HPDE6-E6E7 (cell line): ENCODE results near the gene FRMD4A.
A peak's percentile ranks its signal among the peaks of the same experiment; 100 is the strongest.

Experiments
- DNase-seq: peaks from one replicate; pipeline ENCODE4 v3.0.0; 2011; ENCODE audit warnings: missing footprints; ENCODE audit errors: extremely low spot score

The FRMD4A gene

DNA sequence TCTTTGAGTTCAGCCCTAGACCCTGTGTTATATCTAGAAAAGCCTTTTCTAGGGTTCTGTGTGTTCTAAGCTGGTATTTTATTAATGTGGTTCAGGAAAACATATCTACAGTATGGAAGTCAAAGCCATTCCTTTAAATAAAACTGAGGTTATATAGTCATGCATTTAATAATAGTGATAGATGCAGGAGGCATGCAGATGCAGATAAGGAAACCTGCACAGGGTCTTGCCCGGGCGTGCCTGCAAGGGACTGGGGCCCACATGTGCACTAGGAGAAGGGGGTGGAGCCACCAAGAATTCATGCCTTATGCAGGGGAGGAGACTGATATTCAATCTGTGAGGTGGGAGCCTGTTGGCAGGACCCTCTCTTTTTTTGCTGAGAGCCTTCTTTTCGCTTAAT is 572.4 kb downstream of the FRMD4A start:
- peak; percentile 32 for DNase-seq

DNA sequence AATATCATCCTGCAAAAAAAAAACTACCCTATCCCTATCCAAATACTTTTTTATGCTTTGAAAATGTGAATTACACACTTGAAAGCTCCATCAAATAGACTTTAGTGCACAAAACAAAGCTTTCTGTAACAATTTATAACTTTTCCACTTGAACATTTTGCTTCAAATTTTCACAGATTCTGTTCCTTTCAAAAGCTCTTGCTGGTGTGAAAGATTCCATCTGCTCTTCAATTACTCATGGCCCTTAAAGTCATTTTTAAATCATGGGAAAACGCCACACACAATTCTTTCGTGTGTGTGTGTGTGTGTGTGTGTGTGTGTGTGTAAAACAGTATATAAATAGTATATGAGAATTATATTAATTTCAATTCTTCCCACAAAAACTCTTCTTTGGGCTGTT is 576.4 kb downstream of the FRMD4A start:
- no peak for DNase-seq

DNA sequence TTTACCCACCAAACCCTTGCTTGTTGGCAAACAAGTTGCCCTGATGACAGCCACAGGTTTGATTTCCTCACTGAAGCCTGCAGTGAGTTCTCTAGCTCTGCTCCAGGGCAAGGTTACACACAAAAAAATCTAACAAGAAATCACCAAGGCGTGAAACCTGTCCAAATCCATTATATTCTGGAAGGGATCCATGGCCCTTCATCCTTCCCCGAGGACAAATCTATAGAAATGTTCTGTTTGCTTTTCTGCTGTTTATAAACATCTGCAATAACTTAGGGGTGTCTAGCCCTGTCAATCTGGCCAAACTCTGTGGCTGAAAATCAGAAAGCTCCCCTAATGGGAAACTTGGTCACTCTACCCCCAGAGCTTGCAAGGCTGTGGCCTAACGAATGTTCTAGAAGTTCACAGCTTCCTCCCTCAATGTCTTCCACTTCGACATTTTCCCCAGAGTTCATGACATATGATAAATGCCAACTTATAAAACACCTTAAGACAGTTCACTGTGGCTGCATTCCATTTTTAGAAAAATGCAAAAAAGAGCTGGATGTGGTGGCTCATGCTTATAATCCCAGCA is 579.4 kb downstream of the FRMD4A start:
- no peak for DNase-seq

DNA sequence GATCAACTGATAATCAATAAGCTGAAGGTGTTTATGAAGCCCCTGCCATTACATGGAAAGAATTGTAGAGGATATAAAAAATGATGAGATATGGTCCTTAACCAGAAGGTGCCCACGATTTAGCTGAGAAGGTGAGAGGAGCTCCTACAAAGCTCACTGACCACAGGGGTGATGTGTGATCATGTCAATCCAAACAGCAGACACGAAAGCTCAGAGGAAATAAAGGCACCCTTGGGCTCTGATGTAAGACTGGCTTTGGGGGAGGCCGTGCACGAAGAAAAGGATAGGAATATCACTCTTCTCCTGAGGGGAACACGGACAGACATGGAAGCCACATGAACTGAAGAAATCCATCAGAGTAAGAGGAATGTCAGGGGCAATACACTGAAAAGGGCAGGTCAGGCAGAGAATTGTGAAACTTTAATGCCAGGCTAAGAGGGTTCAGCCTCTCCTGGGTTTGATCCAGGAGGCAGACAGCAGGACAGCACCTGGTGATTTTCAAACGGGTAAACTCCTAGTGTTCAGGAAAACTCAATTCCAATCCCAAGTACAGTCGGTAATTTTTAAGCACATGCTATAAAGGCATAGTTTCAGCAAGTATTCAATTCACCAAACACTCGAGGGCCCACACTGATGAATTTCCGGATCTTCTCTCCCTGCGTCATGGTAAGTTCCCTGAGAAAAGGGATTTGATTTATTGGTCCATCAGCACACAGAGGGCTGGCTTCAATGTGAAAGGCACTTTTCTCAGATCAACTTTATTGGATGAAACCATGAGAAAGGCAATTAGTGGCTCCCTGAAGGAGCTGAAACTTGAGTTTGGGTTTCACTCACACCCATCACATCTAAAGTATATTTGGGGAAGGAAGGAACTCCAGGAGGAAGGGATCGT is 580.2 kb downstream of the FRMD4A start:
- no peak for DNase-seq

DNA sequence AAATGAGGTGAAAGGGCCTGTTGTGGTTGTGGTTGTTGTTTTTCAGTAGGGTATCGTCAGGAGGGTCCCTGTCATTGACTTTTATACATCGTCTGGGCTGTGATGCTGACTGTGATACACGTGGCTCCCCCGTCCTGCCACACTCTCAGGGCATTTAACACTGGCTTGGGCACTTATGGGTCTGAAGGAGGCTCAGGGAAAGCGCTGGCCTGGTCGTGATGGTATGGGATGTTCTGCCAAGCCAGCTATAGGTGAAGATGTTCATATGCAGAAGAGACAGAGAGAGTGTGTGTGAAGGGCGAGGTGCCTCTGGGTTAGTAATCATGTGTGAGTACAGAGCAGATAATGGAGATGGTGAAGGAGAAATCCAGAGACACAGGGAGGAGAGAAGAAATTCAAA is 585.5 kb downstream of the FRMD4A start:
- no peak for DNase-seq

DNA sequence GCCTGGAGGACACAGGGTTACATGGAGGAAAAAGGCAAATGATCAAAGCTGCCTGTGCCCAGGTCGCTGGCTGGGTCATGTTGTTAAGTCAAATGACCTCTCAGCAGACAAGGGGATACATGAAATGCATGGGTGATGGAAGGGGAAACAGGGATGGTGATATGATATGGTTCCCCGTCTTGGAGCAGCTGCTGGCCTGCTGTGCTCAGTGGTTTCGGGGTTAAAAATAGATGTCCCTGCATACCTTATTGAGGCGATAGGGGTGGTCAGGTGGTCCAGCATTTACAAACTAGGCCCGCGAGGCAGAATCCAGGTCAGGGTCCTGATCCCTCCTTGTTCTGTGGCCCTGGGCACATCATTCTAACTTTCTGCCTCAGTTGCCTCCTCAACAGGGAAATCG is 586.8 kb downstream of the FRMD4A start:
- no peak for DNase-seq

DNA sequence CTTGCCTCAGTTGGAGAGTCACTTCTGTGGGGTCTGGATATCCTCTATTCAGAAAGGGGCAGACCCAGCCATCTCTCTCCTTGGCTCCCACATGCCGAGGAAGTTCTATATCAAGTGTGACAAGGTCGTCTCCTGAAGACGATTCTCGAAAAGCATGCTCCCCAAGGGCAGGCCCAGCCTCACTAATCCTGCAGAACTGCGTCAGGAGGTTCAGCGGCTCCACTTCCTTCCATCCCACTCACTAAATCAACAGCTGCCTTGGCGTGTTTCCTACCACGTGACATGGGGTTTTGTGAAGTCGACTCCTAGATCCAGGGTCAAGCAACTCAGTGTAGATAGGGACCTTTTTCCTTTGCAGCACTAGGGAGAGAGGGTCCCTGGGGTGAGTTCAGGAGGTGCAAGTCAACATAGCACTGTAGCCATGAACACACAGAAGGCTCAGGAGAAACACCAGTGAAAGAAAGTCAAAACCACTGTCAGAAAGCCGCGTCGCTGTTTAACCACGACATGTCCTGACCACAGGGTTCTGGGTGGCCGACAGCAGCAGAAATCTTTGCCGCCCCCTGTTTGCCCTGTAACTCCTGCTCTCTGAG is 587.5 kb downstream of the FRMD4A start:
- no peak for DNase-seq

DNA sequence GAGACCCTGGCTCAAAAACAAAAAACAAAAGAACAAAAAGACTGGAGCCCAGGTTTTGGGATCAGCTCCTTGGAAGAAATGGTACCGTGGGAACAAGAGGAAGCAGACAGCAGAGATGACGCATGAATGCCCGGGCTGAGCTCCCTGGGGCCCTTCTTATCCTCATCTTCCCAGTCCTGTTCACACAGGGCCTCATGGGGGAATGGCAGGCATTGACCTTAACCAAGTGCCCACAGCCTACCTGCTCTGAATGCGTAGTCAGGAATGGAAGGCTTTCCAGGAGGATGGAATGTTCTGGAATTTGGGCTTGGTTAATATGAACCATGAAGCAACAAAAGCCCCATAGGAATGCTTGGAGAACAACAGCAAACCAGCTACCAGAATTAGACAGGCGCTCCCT is 589.3 kb downstream of the FRMD4A start:
- DNase-seq = no peak

DNA sequence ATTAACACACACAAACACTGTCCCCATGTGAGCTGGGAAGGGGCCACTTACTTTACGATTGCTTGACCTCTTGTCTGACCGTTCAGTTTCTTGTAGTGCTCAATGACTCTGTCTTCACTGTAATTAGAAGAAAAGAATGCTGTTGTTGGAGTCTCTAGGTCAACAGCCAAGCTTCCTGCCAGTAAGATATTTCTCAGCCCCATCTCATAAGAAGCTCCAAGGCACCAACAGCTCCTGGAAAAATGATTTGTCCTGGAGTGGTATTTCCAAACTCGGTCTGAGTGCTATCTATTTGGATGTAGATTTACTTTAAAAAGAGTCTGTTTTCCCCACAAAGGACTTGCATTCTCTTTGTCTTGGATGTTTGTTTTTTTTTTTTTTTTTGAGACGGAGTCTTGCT is 590.3 kb downstream of the FRMD4A start:
- no peak for DNase-seq

DNA sequence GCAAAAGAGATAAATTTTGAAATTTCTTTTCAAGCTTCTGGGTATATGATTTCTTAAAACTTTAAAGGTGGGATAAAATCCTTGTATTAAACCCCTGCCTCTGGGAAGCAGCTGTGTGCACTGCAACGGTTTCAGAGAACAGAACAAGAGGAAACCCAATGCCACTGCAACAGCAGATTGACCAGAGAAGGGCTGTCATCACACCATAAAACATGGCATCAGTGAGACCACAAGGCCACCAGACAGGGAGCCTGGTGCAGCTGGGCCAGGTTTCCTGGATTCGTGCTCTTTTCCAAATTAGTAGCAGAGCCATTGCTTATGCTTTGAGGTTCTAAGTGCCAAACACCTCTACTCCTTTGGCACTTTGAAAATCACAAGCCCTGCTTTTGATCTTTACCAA is 591.5 kb downstream of the FRMD4A start:
- DNase-seq = no peak

DNA sequence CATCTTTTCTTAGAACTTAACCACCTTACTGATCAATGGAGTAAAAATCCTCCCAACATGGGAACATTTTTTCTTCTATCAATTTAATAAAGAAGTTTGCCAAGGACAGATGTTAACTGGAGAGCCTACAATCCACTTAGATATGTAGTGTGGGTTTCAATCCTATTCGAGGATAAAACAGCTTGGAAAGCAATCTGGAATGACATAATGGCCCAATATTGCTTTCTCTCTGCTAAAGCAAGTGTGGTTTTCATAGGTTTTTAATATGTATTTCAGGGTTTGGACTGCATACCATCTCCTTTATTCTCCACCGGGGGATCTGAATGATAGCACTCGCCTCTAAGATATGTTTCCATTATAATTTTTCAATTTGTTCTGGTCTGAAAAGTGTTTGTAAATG is 594.2 kb downstream of the FRMD4A start:
- no peak for DNase-seq

DNA sequence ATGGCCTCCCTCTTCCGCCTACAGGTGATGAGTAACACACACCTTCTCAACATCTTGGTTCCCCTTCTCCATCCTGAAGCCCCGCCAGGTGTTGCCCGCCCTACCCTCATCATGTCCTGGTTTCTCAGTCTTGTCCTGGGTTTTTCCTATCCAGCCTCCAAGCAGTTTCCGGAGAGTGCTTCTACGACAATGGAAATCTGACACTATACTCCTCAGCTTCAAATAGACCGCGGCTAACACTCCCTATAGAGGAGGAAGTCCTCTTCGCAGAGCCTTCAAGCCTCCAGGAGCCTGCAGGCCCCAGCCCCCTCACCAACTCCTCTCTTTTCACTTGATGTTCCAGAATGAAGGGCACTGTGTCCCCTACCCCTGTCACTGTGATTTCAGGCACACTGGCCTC is 596.6 kb downstream of the FRMD4A start:
- DNase-seq = no peak

DNA sequence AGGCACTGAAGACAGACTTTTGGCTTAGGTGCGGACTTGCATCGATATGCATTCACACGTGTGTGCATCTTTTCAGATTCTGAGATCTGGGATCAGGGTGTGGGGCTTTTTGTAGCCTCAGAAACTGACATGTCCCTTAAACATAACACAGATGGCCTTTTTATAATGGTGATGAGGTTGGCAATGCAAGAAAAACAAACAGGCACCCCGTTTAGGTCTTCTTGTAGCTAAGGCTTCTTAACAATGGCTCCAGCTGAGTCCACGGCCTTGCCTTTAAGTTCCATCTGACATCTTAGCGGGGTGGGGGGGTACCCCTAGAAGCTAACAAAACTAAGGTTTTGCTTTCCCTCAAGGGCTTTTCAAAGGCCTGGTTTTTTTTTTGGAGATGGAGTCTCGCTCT is 597.7 kb downstream of the FRMD4A start:
- no peak for DNase-seq

DNA sequence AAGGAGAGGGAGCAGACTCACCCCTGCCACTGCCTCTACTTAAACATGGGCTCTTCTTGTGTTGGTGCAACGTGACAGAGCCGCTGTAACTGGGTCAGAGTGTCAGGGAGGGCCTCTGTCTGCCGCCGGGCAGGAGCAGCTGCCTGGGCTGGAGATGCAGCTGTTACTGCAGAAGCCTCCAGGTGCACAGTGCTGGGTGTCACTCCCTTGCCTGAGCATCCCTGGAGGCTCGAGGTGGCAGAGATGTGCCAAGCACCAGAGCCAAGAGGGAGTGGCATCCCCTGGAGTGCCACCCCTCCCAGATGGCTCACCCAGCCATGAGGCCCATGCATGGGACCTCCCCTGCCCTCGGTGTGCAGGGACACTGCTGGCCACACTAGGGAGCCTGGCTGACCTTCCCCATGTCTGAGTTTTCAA is 598.3 kb downstream of the FRMD4A start:
- no peak for DNase-seq

DNA sequence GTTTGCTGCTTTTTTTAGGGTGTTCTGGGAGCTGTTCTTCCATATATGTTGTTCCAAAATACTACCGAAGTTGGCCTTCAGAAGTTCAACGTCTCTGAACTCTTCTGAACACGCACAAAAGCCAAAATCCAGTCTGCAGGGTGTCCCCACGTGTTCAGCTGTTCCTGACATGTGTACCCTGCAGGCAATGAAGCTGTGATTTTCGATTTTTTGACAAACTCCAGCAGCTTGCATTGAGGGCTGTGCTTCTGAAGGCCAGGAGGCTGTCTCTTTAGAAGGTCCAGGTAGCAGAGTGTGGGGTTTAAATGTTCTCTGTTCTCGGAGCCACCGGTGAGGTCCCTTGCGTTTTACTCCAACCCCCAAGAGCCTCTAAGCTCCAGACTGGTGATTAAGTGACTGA is 598.9 kb downstream of the FRMD4A start:
- no peak for DNase-seq

DNA sequence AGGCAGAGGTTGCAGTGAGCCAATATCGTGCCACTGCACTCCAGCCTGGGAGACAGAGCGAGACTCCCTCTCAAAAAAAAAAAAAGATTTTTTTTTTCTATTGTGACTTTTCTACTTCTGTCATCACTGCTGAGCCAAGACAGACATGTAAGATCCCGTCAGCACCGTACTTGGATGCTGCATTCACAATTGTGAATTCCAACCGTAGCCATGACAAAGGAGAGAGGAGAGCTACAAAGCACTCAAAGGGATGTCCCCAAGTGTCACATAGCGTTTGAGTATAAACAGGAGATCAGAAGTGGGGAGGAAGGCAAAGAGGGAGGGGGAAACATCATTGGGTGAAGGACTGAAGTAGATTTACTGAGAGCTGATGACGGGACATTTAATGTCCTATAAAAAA is 599.8 kb downstream of the FRMD4A start:
- no peak for DNase-seq

DNA sequence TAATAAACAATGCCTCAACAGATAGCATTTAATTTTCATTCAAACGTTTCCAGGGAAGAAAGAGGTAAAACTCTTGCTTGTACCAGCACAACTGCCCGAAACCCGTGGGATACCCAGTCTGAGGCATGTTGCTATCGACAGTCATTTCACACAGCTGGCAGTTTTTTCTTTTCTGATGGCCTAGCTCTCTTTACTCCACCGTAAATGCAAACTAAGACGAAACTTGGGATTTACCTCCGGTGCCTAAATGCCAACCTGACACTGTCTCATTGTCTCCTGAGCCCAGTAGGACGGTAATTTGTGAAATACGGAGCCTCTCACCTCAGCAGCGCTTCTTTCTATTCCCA is 600.4 kb downstream of the FRMD4A start:
- DNase-seq = no peak

DNA sequence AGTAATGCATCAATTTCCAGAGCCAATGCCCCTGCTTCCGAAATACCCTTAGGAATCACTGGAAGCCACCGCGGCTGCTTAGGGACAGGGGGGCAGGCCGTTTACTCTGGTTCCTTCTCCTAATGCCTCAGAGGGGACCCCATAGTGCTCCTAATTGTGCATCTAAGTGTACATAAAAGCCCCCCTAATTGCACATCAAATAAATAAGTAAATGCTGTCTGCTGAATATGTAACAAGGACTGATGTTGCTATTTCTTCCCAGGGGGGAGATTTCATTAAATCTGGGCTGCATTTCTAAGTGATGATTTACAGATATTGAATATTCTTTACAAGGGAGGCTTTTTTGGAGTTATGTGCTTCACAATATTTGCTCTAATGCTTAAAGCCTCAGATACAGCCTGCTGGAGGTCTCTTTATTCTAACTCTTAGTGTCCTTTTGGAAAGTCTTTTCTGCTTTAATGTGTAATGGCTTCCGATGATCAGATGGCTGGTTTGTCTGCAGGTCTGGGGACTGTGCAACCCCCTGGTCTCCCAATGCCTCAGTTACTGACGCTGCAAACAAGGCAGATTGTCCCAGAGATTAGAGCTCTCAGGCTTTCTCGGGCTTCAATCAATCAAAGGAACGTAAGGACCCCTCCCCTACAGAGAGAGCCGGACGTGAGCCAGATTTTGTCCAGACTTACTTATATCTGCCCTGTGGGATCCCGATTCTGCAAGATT is 601.0 kb downstream of the FRMD4A start:
- no peak for DNase-seq

DNA sequence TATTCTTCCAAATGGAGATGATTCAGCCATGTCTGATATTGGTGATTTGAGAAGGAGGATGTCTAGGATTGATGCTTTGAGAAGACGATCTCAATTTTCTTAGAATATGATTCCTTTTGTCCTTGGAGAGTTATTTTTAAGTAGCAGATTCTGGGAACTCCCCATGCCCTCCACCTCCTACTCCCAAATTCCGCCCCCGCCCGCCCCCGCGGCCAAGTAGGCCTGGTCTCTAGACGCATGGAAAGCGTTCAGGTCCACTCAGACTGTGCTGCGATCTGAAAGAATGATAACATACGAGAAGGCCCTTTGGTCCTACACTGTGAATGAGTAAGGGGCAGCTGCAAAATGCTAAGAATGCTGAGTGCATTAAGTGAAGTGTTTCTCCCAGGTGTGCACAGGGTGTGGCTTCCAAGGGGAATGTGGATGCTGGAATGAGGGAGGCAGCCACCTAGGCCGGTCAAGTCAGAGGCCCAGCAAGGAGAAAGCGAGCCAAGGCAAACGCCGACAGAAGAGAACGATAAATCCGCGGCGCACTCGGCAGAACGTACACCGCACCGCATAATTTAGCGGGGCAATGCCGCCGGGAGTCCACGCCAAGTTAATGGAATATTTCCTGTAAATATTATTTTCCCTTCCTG is 601.7 kb downstream of the FRMD4A start:
- no peak for DNase-seq

DNA sequence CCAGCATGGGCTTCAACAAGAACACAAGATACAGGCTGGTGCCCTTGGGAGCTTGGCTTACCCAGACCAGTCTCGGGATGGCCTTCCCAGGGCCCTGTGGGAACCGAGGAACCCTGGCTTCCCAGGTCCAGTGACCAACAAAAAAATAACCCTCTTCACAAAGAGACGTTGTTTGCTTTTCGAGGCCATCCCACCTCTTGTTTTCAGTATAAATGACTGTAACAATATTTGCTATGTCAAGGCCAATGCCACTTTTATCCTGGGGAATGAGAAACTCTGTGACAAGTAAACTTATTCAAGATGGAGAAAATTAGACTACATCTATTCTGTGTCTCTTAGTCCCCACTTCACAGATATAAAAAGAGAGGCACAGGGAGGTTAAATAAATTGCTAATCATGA is 605.1 kb downstream of the FRMD4A start:
- DNase-seq = no peak

DNA sequence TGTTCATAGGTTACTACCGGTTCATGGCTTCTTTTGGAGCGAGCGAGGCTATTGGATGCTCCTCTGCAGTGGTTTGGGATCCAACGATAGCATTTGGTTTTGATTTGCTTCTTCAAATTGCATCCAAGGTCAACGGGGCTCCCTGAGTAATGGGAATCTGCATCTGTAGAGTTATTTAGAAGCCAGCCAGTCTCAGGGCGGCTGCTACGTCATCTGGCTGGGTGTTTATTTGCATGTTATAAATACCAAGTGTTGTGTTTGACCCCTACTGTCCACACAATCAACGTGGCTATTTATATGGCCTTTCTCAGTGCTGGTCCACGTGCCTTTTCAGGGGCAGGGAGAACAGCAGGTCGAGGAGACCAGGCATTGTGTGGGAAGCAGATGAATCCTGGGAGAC is 606.2 kb downstream of the FRMD4A start:
- DNase-seq = no peak
